Activated CD4-positive, alpha-beta T cell treated with anti-CD3 and anti-CD28 coated beads, Interleukin-2, amount 50 U/mL, for 1 hour (primary cell): ENCODE measurements around the gene SPRY4.
"Not testable (repeated sequence)": the region's sequence is repeated elsewhere in the genome, so short reads cannot be mapped to it uniquely, and the experiment has no call there.

Source experiments
- DNase-seq: peaks from one replicate; pipeline ENCODE4 v3.0.0-alpha.2; 2020

Gene SPRY4

GRCh38 chr5:142333749-142334148 is 8.9 kb upstream of the SPRY4 start:
- not testable (repeated sequence) for DNase-seq

- no peak for DNase-seq
Measured at GRCh38 chr5:142330444-142330843, 5.6 kb upstream of the SPRY4 start.

- DNase-seq, result no peak
Measured at GRCh38 chr5:142330026-142330425, 5.2 kb upstream of the SPRY4 start.

- DNase-seq, result no peak
Measured at GRCh38 chr5:142327111-142327842, 2.5 kb upstream of the SPRY4 start.

- DNase-seq, result no peak
Measured at GRCh38 chr5:142326480-142326938, 1.7 kb upstream of the SPRY4 start.

- DNase-seq, result no peak
Measured at GRCh38 chr5:142325725-142326479, 1.1 kb upstream of the SPRY4 start.

- peak; percentile 38 for DNase-seq
Measured at GRCh38 chr5:142324136-142324870, 518 bp downstream of the SPRY4 start.

- DNase-seq, result no peak
Measured at GRCh38 chr5:142323480-142324135, 1.2 kb downstream of the SPRY4 start.

- no peak for DNase-seq
Measured at GRCh38 chr5:142322747-142323479, 1.9 kb downstream of the SPRY4 start.

- DNase-seq, result no peak
Measured at GRCh38 chr5:142322403-142322746, 2.4 kb downstream of the SPRY4 start.

GRCh38 chr5:142320851-142321560 is 3.8 kb downstream of the SPRY4 start:
- DNase-seq, result no peak

GRCh38 chr5:142320430-142320738 is 4.4 kb downstream of the SPRY4 start:
- DNase-seq, result no peak

GRCh38 chr5:142319560-142320429 is 5.0 kb downstream of the SPRY4 start:
- DNase-seq, result no peak

GRCh38 chr5:142319105-142319504 is 5.7 kb downstream of the SPRY4 start:
- DNase-seq, result no peak

GRCh38 chr5:142317753-142318152 is 7.1 kb downstream of the SPRY4 start:
- DNase-seq, result no peak

GRCh38 chr5:142317173-142317572 is 7.6 kb downstream of the SPRY4 start:
- no peak for DNase-seq

GRCh38 chr5:142316681-142317080 is 8.1 kb downstream of the SPRY4 start:
- no peak for DNase-seq

GRCh38 chr5:142316051-142316450 is 8.8 kb downstream of the SPRY4 start:
- no peak for DNase-seq

- DNase-seq, result no peak
Measured at GRCh38 chr5:142315096-142315900, 9.5 kb downstream of the SPRY4 start.

GRCh38 chr5:142314606-142315005 is 10.2 kb downstream of the SPRY4 start:
- DNase-seq, result no peak
